HepG2 (cell line): ENCODE data around the gene ALDH16A1. TPM values are rescaled to one million over a fixed set of nuclear protein-coding genes. Genes with fewer than 3 reads are reported as not detected.

Experiments
- ATAC-seq: fragments of 200-7000 bp; cut with Tn5 transposase; 3 replicates; pipeline ENCODE4 v1.9.1; 2020; ENCODE audit warnings: mild to moderate bottlenecking, moderate library complexity
- BruUV-seq: library from RNA; stranded (reverse); fragments of 400-500 nt; replicated peaks from 2 replicates; lab custom pipeline; 2021; lab: Mats Ljungman, UMichigan
- CTCF ChIA-PET: fragments of 300-600 bp; formaldehyde crosslinking; extraction: SDS; loops from one replicate; lab custom pipeline; 2021; ENCODE audit warnings: low total read pairs, inconsistent platforms, low intra/inter-chr PET ratio; lab: Yijun Ruan, JAX
- POLR2A ChIA-PET: fragments of 350-600 bp; sonication (Branson Sonifier 250); formaldehyde crosslinking; loops from one replicate; lab custom pipeline; 2020; ENCODE audit warnings: antibody characterized with exemption, inconsistent platforms; lab: Yijun Ruan, JAX
- DNase-seq: peaks from one replicate; pipeline ENCODE4 v3.0.0-alpha.2; 2015; ENCODE audit warnings: low spot score
- FAIRE-seq: peaks from 3 replicates; lab custom pipeline; 2011; peaks lifted over from hg19 to GRCh38; lab: Jason Lieb, UNC
- H2AFZ ChIP-seq: one replicate; pipeline ENCODE4 v1.6.1; 2011; ENCODE audit warnings: low read length, inconsistent platforms
- H3K27ac ChIP-seq: fragments of 300-600 bp; 3 replicates; pipeline ENCODE4 v1.8.0; 2011; ENCODE audit warnings: mixed run types, mild to moderate bottlenecking, mixed read lengths, low read length, inconsistent platforms; ENCODE audit not compliant: insufficient read depth; ENCODE audit errors: extremely low read length
- H3K27me3 ChIP-seq, 2 experiments: fragments of 200-600 bp in 1 of 2; 2 replicates in 1 of 2; 3 replicates in 1 of 2; pipeline versions ENCODE4 v1.6.0 to v1.8.0; 2011; ENCODE audit warnings: low read length in 2 of 2, mild to moderate bottlenecking in 2 of 2, moderate library complexity in 2 of 2, inconsistent platforms in 1 of 2; ENCODE audit not compliant: insufficient read depth in 2 of 2, control insufficient read depth in 1 of 2
- H3K36me3 ChIP-seq, 2 experiments: fragments of 200-600 bp in 1 of 2; replicated peaks in 1 of 2; 2 replicates in 1 of 2; 3 replicates in 1 of 2; pipeline versions ENCODE4 v1.5.1 to v1.8.0; 2011; ENCODE audit warnings: low read length in 2 of 2, inconsistent platforms in 1 of 2; ENCODE audit not compliant: insufficient read depth in 2 of 2, control insufficient read depth in 1 of 2
- H3K4me1 ChIP-seq: 2 replicates; pipeline ENCODE4 v1.5.1; 2012; ENCODE audit warnings: low read length, inconsistent platforms; ENCODE audit not compliant: insufficient read depth
- H3K4me2 ChIP-seq: 2 replicates; pipeline ENCODE4 v1.6.0; 2011; ENCODE audit warnings: low read depth, low read length, inconsistent platforms
- H3K4me3 ChIP-seq, 3 experiments: fragments of 200-600 bp in 1 of 3; sonication (generic), shearing (Covaris generic) in 1 of 3; replicated peaks in 1 of 3; 2 replicates each; pipeline ENCODE4 v1.5.1; 2011 to 2016; ENCODE audit warnings: low read length in 3 of 3, inconsistent platforms in 2 of 3, low read depth in 2 of 3, mild to moderate bottlenecking in 2 of 3, control low read depth in 1 of 3, mixed read lengths in 1 of 3; ENCODE audit not compliant: insufficient read depth in 1 of 3
- H3K79me2 ChIP-seq: one replicate; pipeline ENCODE4 v1.6.1; 2011; ENCODE audit warnings: low read length, inconsistent platforms; ENCODE audit not compliant: insufficient read depth
- H3K9ac ChIP-seq: 2 replicates; pipeline ENCODE4 v1.6.0; 2011; ENCODE audit warnings: mild to moderate bottlenecking, low read depth, low read length, inconsistent platforms; ENCODE audit not compliant: insufficient read depth
- H3K9me3 ChIP-seq: 2 replicates; pipeline ENCODE4 v1.5.1; 2012; ENCODE audit warnings: mild to moderate bottlenecking, low read length
- H4K20me1 ChIP-seq: 2 replicates; pipeline ENCODE4 v1.6.0; 2011; ENCODE audit warnings: inconsistent platforms, mild to moderate bottlenecking, low read length, moderate library complexity; ENCODE audit not compliant: insufficient read depth
- AGO2 ChIP-seq: fragments of 200-400 bp; formaldehyde crosslinking; optimal IDR thresholded peaks from 2 replicates; pipeline ENCODE3; 2017; ENCODE audit warnings: mild to moderate bottlenecking, low read depth, low read length, moderate library complexity
- GTF3A ChIP-seq: sonication (generic); formaldehyde crosslinking; conservative IDR thresholded peaks from 2 replicates; pipeline ENCODE4 v1.4.0; 2020; ENCODE audit warnings: mild to moderate bottlenecking, missing genetic modification reagents
- PHF8 ChIP-seq: sonication (generic); formaldehyde crosslinking; IDR thresholded peaks from 2 replicates; pipeline ENCODE4 v1.5.0; 2020; ENCODE audit warnings: missing genetic modification reagents
- PRDM15 ChIP-seq: sonication (generic); formaldehyde crosslinking; IDR thresholded peaks from 2 replicates; pipeline ENCODE4 v1.4.0; 2020; ENCODE audit warnings: missing genetic modification reagents
- ZBTB38 ChIP-seq: sonication (generic); formaldehyde crosslinking; IDR thresholded peaks from 2 replicates; pipeline ENCODE4 v1.5.1; 2020; ENCODE audit warnings: mild to moderate bottlenecking, missing genetic modification reagents
- ZFX ChIP-seq: sonication (generic); formaldehyde crosslinking; IDR thresholded peaks from 2 replicates; pipeline ENCODE4 v1.4.0; 2020; ENCODE audit warnings: mild to moderate bottlenecking, low read depth, missing genetic modification reagents, moderate library complexity
- ZNF180 ChIP-seq: sonication (generic); formaldehyde crosslinking; IDR thresholded peaks from 2 replicates; pipeline ENCODE4 v1.4.0; 2020; ENCODE audit warnings: low read depth, missing genetic modification reagents, borderline replicate concordance
- ZNF430 ChIP-seq: sonication (generic); formaldehyde crosslinking; IDR thresholded peaks from 2 replicates; pipeline ENCODE4 v1.9.0; 2021; ENCODE audit warnings: mild to moderate bottlenecking, missing genetic modification reagents
- ZNF44 ChIP-seq: sonication (generic); formaldehyde crosslinking; IDR thresholded peaks from 2 replicates; pipeline ENCODE4 v1.5.1; 2020; ENCODE audit warnings: mild to moderate bottlenecking, missing genetic modification reagents
- ZNF768 ChIP-seq: sonication (generic); formaldehyde crosslinking; IDR thresholded peaks from 2 replicates; pipeline ENCODE4 v1.4.0; 2020; ENCODE audit warnings: missing genetic modification reagents
- whole genome bisulfite sequencing: methylation state at CpG from one replicate; pipeline ENCODE4 v1.1.6; 2017; ENCODE audit warnings: low lambda C conversion rate; 5-methylcytosine and 5-hydroxymethylcytosine counted together
- in situ Hi-C: cut with HindIII; loops from 2 replicates; pipeline ENCODE4 v1.10.0; 2017; ENCODE audit warnings: low pct_unique_long_range_greater_than_20kb; ENCODE audit not compliant: extremely low pct_ligation_motif_present
- intact Hi-C: fragments of 100-400 bp; cut with micrococcal nuclease; formaldehyde crosslinking; loops from one replicate; pipeline ENCODE4 v1.10.0; 2022; ENCODE audit not compliant: unreplicated experiment
- polyA plus RNA-seq, 8 experiments: library from polyadenylated mRNA; depleted of rRNA in 3 of 8; stranded (reverse) in 7 of 8; unstranded in 1 of 8; fragments of >200 nt; fragmentation: Illumina TruSeq in 4 of 8; extraction: Trizol in 4 of 8; gene quantifications; 2 replicates each; pipeline versions ENCODE4 v1.2.1 to v1.2.3, GENCODE V29; 2011 to 2016; ENCODE audit warnings: low read depth in 4 of 8, missing spikeins in 1 of 8, mixed read lengths in 1 of 8; ENCODE audit not compliant: insufficient read depth in 1 of 8
- total RNA-seq, 5 experiments: library from RNA; depleted of rRNA; stranded (reverse); fragments of >200 nt; fragmentation: Illumina TruSeq; extraction: Trizol; gene quantifications; 2 replicates each; pipeline ENCODE4 v1.2.3, GENCODE V29; 2016; ENCODE audit warnings: low read depth in 1 of 5
- TF ChIP-seq, protein P1 (sequence below): sonication (generic); formaldehyde crosslinking; IDR thresholded peaks from 2 replicates; pipeline ENCODE4 v1.4.0; 2020; ENCODE audit warnings: missing genetic modification reagents, mild to moderate bottlenecking, borderline replicate concordance
- TF ChIP-seq, protein P2 (sequence below): sonication (generic); formaldehyde crosslinking; IDR thresholded peaks from 2 replicates; pipeline ENCODE4 v1.5.0; 2020; ENCODE audit warnings: missing genetic modification reagents, mild to moderate bottlenecking, borderline replicate concordance
- TF ChIP-seq, protein P3 (sequence below): sonication (generic); formaldehyde crosslinking; IDR thresholded peaks from 2 replicates; pipeline ENCODE4 v1.4.0; 2020; ENCODE audit warnings: missing genetic modification reagents

The ALDH16A1 gene
- total and polyA plus RNA-seq, 2 of the 13 experiments (the other 11 are each of a cell fraction or from before 2014, with no cell fraction given) = 8.4 to 34.9 TPM

DNA sequence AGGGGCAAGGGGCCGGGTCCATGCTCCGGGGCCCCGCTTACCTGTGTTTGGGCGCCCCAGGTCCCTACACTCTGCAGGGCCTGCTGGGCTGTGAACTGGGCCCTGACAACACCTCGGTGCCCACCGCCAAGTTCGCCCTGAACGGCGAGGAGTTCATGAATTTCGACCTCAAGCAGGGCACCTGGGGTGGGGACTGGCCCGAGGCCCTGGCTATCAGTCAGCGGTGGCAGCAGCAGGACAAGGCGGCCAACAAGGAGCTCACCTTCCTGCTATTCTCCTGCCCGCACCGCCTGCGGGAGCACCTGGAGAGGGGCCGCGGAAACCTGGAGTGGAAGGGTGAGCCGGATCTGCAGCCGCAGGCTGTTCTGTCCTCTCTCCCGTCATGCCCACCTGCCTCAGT is 61.1 kb downstream of the ALDH16A1 start:
- H3K4me2 ChIP-seq = peak overlapping the region; percentile 79
- H3K36me3 ChIP-seq = peaks cover 0 to 1% of the 10 kb centered on the region in 2 experiments; a peak in 2 of 5 replicates
- H3K9ac ChIP-seq = peak overlapping the region; percentile 88
- no peak overlapping the region for H2AFZ ChIP-seq
- ATAC-seq (peak; percentile 9), FAIRE-seq (no peak), DNase-seq (no peak)
- H3K27ac ChIP-seq = peak overlapping the region; percentile 89
- POLR2A ChIA-PET = interaction anchor here (0.6 to 2.7 kb wide), 14 partner anchors 11 to 163 kb away, joined by 3 to 29 read pairs (median 5); partner anchors contain the start of genes ALDH16A1, NOSIP, RCN3 and RPS11
- peak overlapping the region; percentile 75 to 89 (median 76) for H3K4me3 ChIP-seq
- no peaks in the 10 kb centered on the region for H4K20me1 ChIP-seq
- 14% methylated on average over 4 of the region's 21 CpGs for WGBS
- intact Hi-C loops = no loop called here
- H3K4me1 ChIP-seq = peaks cover 37% of the 10 kb centered on the region
- peaks cover 21% of the 10 kb centered on the region for H3K79me2 ChIP-seq
- in situ Hi-C loops = no loop called here
- H3K27me3 ChIP-seq = no peaks in the 10 kb centered on the region
- H3K9me3 ChIP-seq = no peaks in the 10 kb centered on the region
- BruUV-seq = TSS peak; percentile 70
- CTCF ChIA-PET = no interaction called here
- 0 out of 2 replicates have a peak, but pooled peaks have one; percentile 39 for TF ChIP-seq ZNF430 (CRISPR knock-in tag)
- TF ChIP-seq ZNF768 (CRISPR knock-in tag) = 0 out of 2 replicates have a peak, but pooled peaks have one; percentile 35
- TF ChIP-seq, protein P1, sequence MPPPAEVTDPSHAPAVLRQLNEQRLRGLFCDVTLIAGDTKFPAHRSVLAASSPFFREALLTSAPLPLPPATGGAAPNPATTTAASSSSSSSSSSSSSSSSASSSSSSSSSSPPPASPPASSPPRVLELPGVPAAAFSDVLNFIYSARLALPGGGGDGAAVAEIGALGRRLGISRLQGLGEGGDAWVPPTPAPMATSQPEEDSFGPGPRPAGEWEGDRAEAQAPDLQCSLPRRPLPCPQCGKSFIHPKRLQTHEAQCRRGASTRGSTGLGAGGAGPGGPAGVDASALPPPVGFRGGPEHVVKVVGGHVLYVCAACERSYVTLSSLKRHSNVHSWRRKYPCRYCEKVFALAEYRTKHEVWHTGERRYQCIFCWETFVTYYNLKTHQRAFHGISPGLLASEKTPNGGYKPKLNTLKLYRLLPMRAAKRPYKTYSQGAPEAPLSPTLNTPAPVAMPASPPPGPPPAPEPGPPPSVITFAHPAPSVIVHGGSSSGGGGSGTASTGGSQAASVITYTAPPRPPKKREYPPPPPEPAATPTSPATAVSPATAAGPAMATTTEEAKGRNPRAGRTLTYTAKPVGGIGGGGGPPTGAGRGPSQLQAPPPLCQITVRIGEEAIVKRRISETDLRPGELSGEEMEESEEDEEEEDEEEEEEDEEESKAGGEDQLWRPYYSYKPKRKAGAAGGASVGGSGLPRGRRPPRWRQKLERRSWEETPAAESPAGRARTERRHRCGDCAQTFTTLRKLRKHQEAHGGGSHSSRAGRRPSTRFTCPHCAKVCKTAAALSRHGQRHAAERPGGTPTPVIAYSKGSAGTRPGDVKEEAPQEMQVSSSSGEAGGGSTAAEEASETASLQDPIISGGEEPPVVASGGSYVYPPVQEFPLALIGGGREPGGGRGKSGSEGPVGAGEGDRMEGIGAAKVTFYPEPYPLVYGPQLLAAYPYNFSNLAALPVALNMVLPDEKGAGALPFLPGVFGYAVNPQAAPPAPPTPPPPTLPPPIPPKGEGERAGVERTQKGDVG = 0 out of 2 replicates have a peak, but pooled peaks have one; percentile 52
- no peak for TF ChIP-seq ZNF180 (CRISPR knock-in tag)
- peak; percentile 54; the same call in 1 of the 2 replicates for TF ChIP-seq ZBTB38 (CRISPR knock-in tag)
- TF ChIP-seq PHF8 = 0 out of 2 replicates have a peak, but pooled peaks have one; percentile 19
- TF ChIP-seq ZNF44 (CRISPR knock-in tag) = no peak
- TF ChIP-seq, protein P2, sequence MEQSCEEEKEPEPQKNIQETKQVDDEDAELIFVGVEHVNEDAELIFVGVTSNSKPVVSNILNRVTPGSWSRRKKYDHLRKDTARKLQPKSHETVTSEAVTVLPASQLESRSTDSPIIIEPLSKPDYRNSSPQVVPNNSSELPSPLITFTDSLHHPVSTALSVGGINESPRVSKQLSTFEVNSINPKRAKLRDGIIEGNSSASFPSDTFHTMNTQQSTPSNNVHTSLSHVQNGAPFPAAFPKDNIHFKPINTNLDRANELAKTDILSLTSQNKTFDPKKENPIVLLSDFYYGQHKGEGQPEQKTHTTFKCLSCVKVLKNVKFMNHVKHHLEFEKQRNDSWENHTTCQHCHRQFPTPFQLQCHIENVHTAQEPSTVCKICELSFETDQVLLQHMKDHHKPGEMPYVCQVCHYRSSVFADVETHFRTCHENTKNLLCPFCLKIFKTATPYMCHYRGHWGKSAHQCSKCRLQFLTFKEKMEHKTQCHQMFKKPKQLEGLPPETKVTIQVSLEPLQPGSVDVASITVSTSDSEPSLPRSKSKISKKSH (CRISPR knock-in tag) = peak; percentile 35; the same call in 1 of the 2 replicates
- 0 out of 2 replicates have a peak, but pooled peaks have one; percentile 13 for TF ChIP-seq ZFX (CRISPR knock-in tag)
- peak; percentile 54 for TF ChIP-seq AGO2
- TF ChIP-seq, protein P3, sequence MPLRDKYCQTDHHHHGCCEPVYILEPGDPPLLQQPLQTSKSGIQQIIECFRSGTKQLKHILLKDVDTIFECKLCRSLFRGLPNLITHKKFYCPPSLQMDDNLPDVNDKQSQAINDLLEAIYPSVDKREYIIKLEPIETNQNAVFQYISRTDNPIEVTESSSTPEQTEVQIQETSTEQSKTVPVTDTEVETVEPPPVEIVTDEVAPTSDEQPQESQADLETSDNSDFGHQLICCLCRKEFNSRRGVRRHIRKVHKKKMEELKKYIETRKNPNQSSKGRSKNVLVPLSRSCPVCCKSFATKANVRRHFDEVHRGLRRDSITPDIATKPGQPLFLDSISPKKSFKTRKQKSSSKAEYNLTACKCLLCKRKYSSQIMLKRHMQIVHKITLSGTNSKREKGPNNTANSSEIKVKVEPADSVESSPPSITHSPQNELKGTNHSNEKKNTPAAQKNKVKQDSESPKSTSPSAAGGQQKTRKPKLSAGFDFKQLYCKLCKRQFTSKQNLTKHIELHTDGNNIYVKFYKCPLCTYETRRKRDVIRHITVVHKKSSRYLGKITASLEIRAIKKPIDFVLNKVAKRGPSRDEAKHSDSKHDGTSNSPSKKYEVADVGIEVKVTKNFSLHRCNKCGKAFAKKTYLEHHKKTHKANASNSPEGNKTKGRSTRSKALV (CRISPR knock-in tag) = no peak
- peak; percentile 83 for TF ChIP-seq PRDM15 (CRISPR knock-in tag)
- no peak for TF ChIP-seq GTF3A (CRISPR knock-in tag)
